Transverse colon (tissue), 3 donors: ENCODE results near the gene RTKN.

Experiments used
- POLR2A ChIP-seq: fragments of 450-650 bp; IDR thresholded peaks from one replicate; pipeline ENCODE4 v1.6.1; 2016; ENCODE audit warnings: antibody characterized with exemption, mild to moderate bottlenecking, moderate library complexity
- POLR2AphosphoS5 ChIP-seq, 3 donors: sonication (generic); formaldehyde crosslinking; IDR thresholded peaks; one replicate each; pipeline ENCODE4 v1.6.1; 2016; ENCODE audit warnings: antibody characterized with exemption in 3 of 3

DNA sequence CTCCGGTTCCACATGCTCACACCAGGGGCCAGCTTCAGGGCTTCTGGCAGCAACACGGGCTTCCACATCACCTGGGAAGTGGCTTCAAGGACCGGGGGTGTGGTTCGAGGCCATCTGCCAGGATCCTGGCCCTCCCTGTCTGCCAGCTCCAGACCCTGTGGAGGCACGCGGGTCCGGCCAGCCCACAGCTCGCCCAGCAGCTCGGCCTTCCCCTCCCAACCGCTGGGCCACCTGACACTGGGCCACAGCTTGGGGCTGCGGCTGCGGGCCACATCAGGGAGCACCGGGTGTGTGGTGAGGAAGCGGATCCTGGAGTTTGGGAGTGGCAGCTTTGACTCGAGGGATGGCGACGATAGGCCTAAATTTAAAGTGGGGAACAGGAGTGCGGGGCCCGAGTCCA lies 27.3 kb downstream of the RTKN start:
- TF ChIP-seq POLR2AphosphoS5 (IDR thresholded peaks at IDR 0.05) (no peak), POLR2A (no peak)
